B cell (primary cell): ENCODE data around the gene AMD1. TPM values are rescaled to one million over a fixed set of nuclear protein-coding genes. Genes with fewer than 3 reads are reported as not detected.

Source experiments
- ATAC-seq: fragments of 200-7000 bp; cut with Tn5 transposase; one replicate; pipeline ENCODE4 v1.10.0; 2021; ENCODE audit warnings: low read depth, mild to moderate bottlenecking, moderate number of reproducible peaks, moderate library complexity
- CTCF ChIA-PET: fragments of 350-600 bp; sonication (Branson Sonifier 250); formaldehyde crosslinking; loops from one replicate; lab custom pipeline; 2021; ENCODE audit warnings: antibody characterized with exemption, inconsistent platforms; lab: Charles Lee
- POLR2A ChIA-PET: fragments of 350-600 bp; sonication (Branson Sonifier 250); formaldehyde crosslinking; loops from one replicate; lab custom pipeline; 2021; ENCODE audit warnings: antibody characterized with exemption; lab: Charles Lee
- DNase-seq: peaks from one replicate; pipeline ENCODE4 v3.0.0; 2013
- H2AFZ ChIP-seq: 2 replicates; pipeline ENCODE4 v1.6.1; 2012; ENCODE audit warnings: mild to moderate bottlenecking, low read depth, low read length; ENCODE audit not compliant: insufficient read depth, poor library complexity, severe bottlenecking
- H3K27ac ChIP-seq, 2 donors: 1 replicate in 1 of 2; 2 replicates in 1 of 2; pipeline ENCODE4 v1.5.1; 2012 to 2013; ENCODE audit warnings: low read length in 2 of 2, mild to moderate bottlenecking in 2 of 2, moderate library complexity in 1 of 2
- H3K27me3 ChIP-seq, 4 experiments: fragments of 200-600 bp in 1 of 4; sonication (generic) in 1 of 4; replicated peaks in 1 of 4; 1 replicate in 2 of 4; 2 replicates in 2 of 4; pipeline versions ENCODE4 v1.6.1 to v1.7.0; 2013 to 2016; ENCODE audit warnings: low read length in 3 of 4, mild to moderate bottlenecking in 2 of 4, mixed read lengths in 1 of 4, moderate library complexity in 1 of 4; ENCODE audit not compliant: insufficient read depth in 4 of 4, control insufficient read depth in 3 of 4; ENCODE audit errors: control extremely low read depth in 1 of 4
- H3K36me3 ChIP-seq, 2 experiments: replicated peaks in 1 of 2; 1 replicate in 1 of 2; 2 replicates in 1 of 2; pipeline versions ENCODE4 v1.6.1 to v1.7.1; 2013; ENCODE audit warnings: low read length in 1 of 2; ENCODE audit not compliant: insufficient read depth in 2 of 2, control insufficient read depth in 1 of 2; ENCODE audit errors: control extremely low read depth in 1 of 2, extremely low read depth in 1 of 2
- H3K4me1 ChIP-seq, 2 donors: fragments of 200-600 bp in 1 of 2; sonication (generic) in 1 of 2; 1 replicate in 1 of 2; 2 replicates in 1 of 2; pipeline versions ENCODE4 v1.5.1 to v1.6.1; 2013 to 2017; ENCODE audit warnings: low read length in 2 of 2; ENCODE audit not compliant: control insufficient read depth in 2 of 2, insufficient read depth in 2 of 2
- H3K4me2 ChIP-seq: replicated peaks from 2 replicates; pipeline ENCODE3; 2012; ENCODE audit warnings: mild to moderate bottlenecking, low read depth, low read length; ENCODE audit not compliant: poor library complexity, severe bottlenecking
- H3K4me3 ChIP-seq, 5 experiments: fragments of 200-600 bp in 1 of 5; sonication (generic) in 1 of 5; 1 replicate in 3 of 5; 2 replicates in 2 of 5; pipeline versions ENCODE4 v1.5.1 to v1.7.0; 2011 to 2016; ENCODE audit warnings: low read length in 4 of 5, mild to moderate bottlenecking in 4 of 5, low read depth in 2 of 5, control low read depth in 1 of 5, moderate library complexity in 1 of 5; ENCODE audit not compliant: insufficient read depth in 1 of 5; ENCODE audit errors: control extremely low read depth in 1 of 5, extremely low read depth in 1 of 5
- H3K79me2 ChIP-seq: fragments of 200-600 bp; sonication (generic); one replicate; pipeline ENCODE4 v1.6.0; 2016; ENCODE audit warnings: low read length; ENCODE audit not compliant: control insufficient read depth, insufficient read depth
- H3K9ac ChIP-seq: fragments of 200-600 bp; sonication (generic); 2 replicates; pipeline ENCODE4 v1.6.1; 2017; ENCODE audit warnings: mild to moderate bottlenecking, low read length, moderate library complexity
- H3K9me3 ChIP-seq, 3 donors: one replicate each; pipeline versions ENCODE4 v1.6.1 to v1.7.1; 2013; ENCODE audit warnings: low read length in 2 of 3; ENCODE audit not compliant: control insufficient read depth in 2 of 3, insufficient read depth in 1 of 3; ENCODE audit errors: control extremely low read depth in 1 of 3
- H4K20me1 ChIP-seq: 2 replicates; pipeline ENCODE4 v1.6.0; 2012; ENCODE audit warnings: mild to moderate bottlenecking, low read length; ENCODE audit not compliant: insufficient read depth, control insufficient read depth, poor library complexity, severe bottlenecking
- H3K27ac Mint-ChIP-seq: one replicate; pipeline ENCODE4 v1.8.0; 2021; ENCODE audit warnings: mixed read lengths
- H3K27me3 Mint-ChIP-seq: one replicate; pipeline ENCODE4 v1.8.0; 2021; ENCODE audit warnings: mixed read lengths
- H3K4me1 Mint-ChIP-seq: one replicate; pipeline ENCODE4 v1.8.0; 2021; ENCODE audit warnings: mixed read lengths
- H3K4me3 Mint-ChIP-seq: one replicate; pipeline ENCODE4 v1.8.0; 2021; ENCODE audit warnings: mixed read lengths
- H3K9me3 Mint-ChIP-seq: one replicate; pipeline ENCODE4 v1.8.0; 2022; ENCODE audit warnings: mixed read lengths; ENCODE audit not compliant: insufficient read depth
- CTCF ChIP-seq: fragments of 200-600 bp; IDR thresholded peaks from one replicate; pipeline ENCODE4 v1.8.0; 2022; ENCODE audit warnings: antibody characterized with exemption, mild to moderate bottlenecking
- EZH2 ChIP-seq: IDR thresholded peaks from 2 replicates; pipeline ENCODE4 v1.6.1; 2012; ENCODE audit warnings: borderline replicate concordance, low read depth, mild to moderate bottlenecking, moderate library complexity, low read length; ENCODE audit not compliant: insufficient read depth, poor library complexity, severe bottlenecking
- WGBS: methylation state at CpG from one replicate; pipeline ENCODE4 v1.1.5; 2013; ENCODE audit warnings: missing lambda C conversion rate; ENCODE audit not compliant: insufficient coverage; 5-methylcytosine and 5-hydroxymethylcytosine counted together
- intact Hi-C: fragments of 100-400 bp; cut with micrococcal nuclease; formaldehyde crosslinking; loops from one replicate; pipeline ENCODE4 v1.10.0; 2022
- polyA plus RNA-seq: library from polyadenylated mRNA; depleted of rRNA; stranded (reverse); fragments of >200 nt; gene quantifications from 2 replicates; pipeline ENCODE4 v1.2.3, GENCODE V29; 2012
- total RNA-seq, 2 donors: library from RNA; stranded (reverse); fragments of 120-200 nt in 1 of 2; gene quantifications; 1 replicate in 1 of 2; 2 replicates in 1 of 2; pipeline versions ENCODE4 v1.2.3 to v1.2.4, GENCODE V29; 2013 to 2022

The AMD1 gene
- total and polyA plus RNA-seq, 2 donors (not counting 1 experiment from before 2014, with no cell fraction given) = 49.8 to 56.8 TPM

GRCh38 chr6:110882824-110883554 lies 8.4 kb downstream of the AMD1 start:
- 0% methylated on average over 1 of the region's 2 CpGs for WGBS
- H3K4me1 ChIP-seq = peaks cover 71 to 72% of the 10 kb centered on the region in 2 donors
- Mint-ChIP-seq H3K4me1 (peaks cover 82% of the 10 kb centered on the region), H3K27ac (peak overlapping the region; percentile 32), H3K9me3 (no peaks in the 10 kb centered on the region), H3K27me3 (no peaks in the 10 kb centered on the region), H3K4me3 (peak overlapping the region; percentile 2)
- no peak overlapping the region for H2AFZ ChIP-seq
- peaks cover 100% of the 10 kb centered on the region for H3K79me2 ChIP-seq
- ChIA-PET POLR2A (no interaction called here), CTCF (interaction anchor here (0.6 to 2.6 kb wide), 5 partner anchors 68 to 356 kb away, joined by 3 to 12 read pairs (median 3); no protein-coding TSS in a partner anchor)
- no peaks in the 10 kb centered on the region for H3K36me3 ChIP-seq
- H3K4me2 ChIP-seq = peak overlapping the region; percentile 5
- H3K27ac ChIP-seq = no peak overlapping the region
- ATAC-seq (no peak), DNase-seq (no peak)
- TF ChIP-seq CTCF (no peak), EZH2 (no peak)
- intact Hi-C loops = no loop called here
- peaks cover 94% of the 10 kb centered on the region for H4K20me1 ChIP-seq
- no peak overlapping the region for H3K4me3 ChIP-seq
- no peak overlapping the region for H3K9ac ChIP-seq
- no peaks in the 10 kb centered on the region for H3K9me3 ChIP-seq
- H3K27me3 ChIP-seq = no peaks in the 10 kb centered on the region

DNA sequence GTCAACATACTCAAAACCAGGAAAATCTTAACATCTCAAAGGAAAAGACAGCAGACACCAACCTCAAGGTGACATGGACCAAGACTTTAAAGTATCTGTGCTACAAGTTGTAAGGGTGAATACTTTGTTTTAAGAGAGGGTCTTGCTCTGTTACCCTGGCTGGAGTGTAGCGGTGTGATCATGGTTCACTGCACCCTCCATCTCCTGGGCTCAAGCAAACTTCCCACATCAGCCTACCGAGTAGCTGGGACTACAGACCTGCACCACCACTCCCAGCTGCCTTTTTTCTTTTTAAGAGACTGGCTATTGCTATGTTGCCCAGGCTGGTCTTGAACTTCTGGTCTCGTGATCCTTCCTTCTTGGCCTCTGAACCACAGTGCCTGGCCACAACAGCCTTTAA lies 9.7 kb downstream of the AMD1 start:
- Mint-ChIP-seq H3K27me3 (no peaks in the 10 kb centered on the region), H3K9me3 (no peaks in the 10 kb centered on the region), H3K4me1 (peaks cover 73% of the 10 kb centered on the region), H3K4me3 (peak overlapping the region; percentile 29), H3K27ac (peak overlapping the region; percentile 28)
- intact Hi-C loops = no loop called here
- H3K36me3 ChIP-seq = peaks cover 0 to 6% of the 10 kb centered on the region in 2 experiments
- WGBS = 47% methylated on average over 2 of the region's 3 CpGs
- peaks cover 58 to 65% of the 10 kb centered on the region in 2 donors for H3K4me1 ChIP-seq
- H3K9me3 ChIP-seq = no peaks in the 10 kb centered on the region
- peak overlapping the region in 1 of 5 experiments; percentile 8 for H3K4me3 ChIP-seq
- no peaks in the 10 kb centered on the region for H3K27me3 ChIP-seq
- peak overlapping the region; percentile 9 for H3K9ac ChIP-seq
- POLR2A ChIA-PET = interaction anchor here (0.7 kb wide), 1 partner anchor 76 kb away, joined by 4 read pairs; no protein-coding TSS in a partner anchor
- TF ChIP-seq CTCF (no peak), EZH2 (no peak)
- H2AFZ ChIP-seq = no peak overlapping the region
- no peak for ATAC-seq
- peaks cover 99% of the 10 kb centered on the region for H3K79me2 ChIP-seq
- H3K27ac ChIP-seq = no peak overlapping the region
- H3K4me2 ChIP-seq = peak overlapping the region; percentile 38
- H4K20me1 ChIP-seq = peaks cover 91% of the 10 kb centered on the region
- CTCF ChIA-PET = interaction anchor here (2.8 kb wide), 1 partner anchor 202 kb away, joined by 11 read pairs; no protein-coding TSS in a partner anchor
- DNase-seq = no peak
